ENCODE measurements around the gene FBXW12. TPM values are rescaled to one million over a fixed set of nuclear protein-coding genes. Genes with fewer than 3 reads are reported as not detected.

FBXW12 gene
- total and polyA plus RNA-seq, 2 donors (not counting 3 experiments of a cell fraction or from before 2014, with no cell fraction given): not detected

DNA sequence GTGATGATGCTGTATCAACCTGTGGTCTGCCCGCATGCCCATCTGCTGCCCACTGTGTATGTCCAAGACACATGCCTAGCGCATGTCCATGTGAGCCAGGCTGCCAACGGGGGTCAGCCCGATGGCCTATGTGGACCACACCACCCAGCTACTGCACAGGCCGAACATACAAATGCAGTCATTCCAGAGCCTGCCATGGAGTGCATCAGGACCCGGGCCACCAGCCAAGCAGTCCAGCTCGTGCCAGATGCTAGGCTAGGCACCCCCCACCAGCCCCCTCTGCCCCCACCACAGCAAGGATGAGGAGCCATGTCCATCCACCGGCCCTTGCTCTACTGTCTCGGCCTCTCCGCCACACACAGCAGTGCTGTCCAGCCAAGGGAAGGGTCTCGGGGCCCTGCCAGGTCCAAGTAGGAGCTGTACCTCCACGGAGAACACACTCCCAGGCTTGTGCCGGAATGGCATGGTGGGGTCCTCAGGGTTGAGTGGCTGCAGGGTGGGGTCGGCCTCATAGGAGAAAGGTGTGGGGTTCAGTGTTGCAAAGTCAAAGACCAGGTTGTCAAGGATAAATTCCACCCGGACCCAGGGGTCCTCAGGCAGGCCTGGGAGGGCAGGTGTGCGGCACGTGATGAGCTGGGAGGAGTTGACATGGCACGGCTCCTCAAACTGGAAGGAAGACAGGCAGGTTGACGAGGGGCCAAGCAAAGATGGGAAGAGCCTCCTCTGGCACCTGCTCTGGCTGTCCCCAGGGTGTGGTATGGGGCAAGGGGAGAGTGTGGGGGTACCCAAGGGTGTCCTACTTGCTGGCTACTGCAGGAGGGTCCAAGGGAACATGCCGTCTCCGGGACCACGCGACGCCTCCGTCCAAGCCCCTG, 42.6 kb downstream of the FBXW12 start:
- no peak overlapping the region for H3K4me2 ChIP-seq (ENCODE audit: insufficient read depth, low read length)
- CTCF ChIA-PET: interaction anchor here (4.0 to 4.3 kb wide), 2 partner anchors 14 to 21 kb away, joined by 12 to 46 read pairs; no protein-coding TSS in a partner anchor
- no peak overlapping the region for H3K27ac ChIP-seq (ENCODE audit: insufficient read depth, low read depth, low read length)
- no peak overlapping the region for H2AFZ ChIP-seq (ENCODE audit: low read depth, low read length)
- H3K9me3 ChIP-seq (replicated peaks; ENCODE audit: control insufficient read depth, insufficient read depth, low read length): no peaks in the 10 kb centered on the region
- no peaks in the 10 kb centered on the region for H3K4me1 ChIP-seq (ENCODE audit: control insufficient read depth, extremely low read depth, insufficient read depth, low read length)
- no peaks in the 10 kb centered on the region for H3K9me1 ChIP-seq (replicated peaks; ENCODE audit: control insufficient read depth, extremely low read depth, insufficient read depth, low read length)
- FAIRE-seq (no peak), DNase-seq (ENCODE audit: low read depth, low spot score) (no peak)
- intact Hi-C loops (cut with micrococcal nuclease): no loop called here
- no peaks in the 10 kb centered on the region for H3K79me2 ChIP-seq (ENCODE audit: control insufficient read depth, insufficient read depth, low read length)
- H3K4me3 ChIP-seq (replicated peaks in 1 of 3; ENCODE audit: insufficient read depth in 1 of 3, low read depth in 1 of 3, low read length in 3 of 3): no peak overlapping the region
- POLR2A ChIA-PET: no interaction called here
- H4K20me1 ChIP-seq (replicated peaks; ENCODE audit: control insufficient read depth, extremely low read depth, insufficient read depth, low read length): no peaks in the 10 kb centered on the region
- H3K36me3 ChIP-seq (ENCODE audit: control insufficient read depth in 2 of 2, extremely low read depth in 1 of 2, insufficient read depth in 2 of 2, low read length in 2 of 2): peaks cover 0 to 35% of the 10 kb centered on the region in 2 experiments
- no peaks in the 10 kb centered on the region for H3K27me3 ChIP-seq (ENCODE audit: control insufficient read depth in 2 of 2, insufficient read depth in 2 of 2, low read length in 2 of 2)
- H3K9ac ChIP-seq (replicated peaks; ENCODE audit: extremely low read depth, insufficient read depth, low read length): no peak overlapping the region
- TF ChIP-seq FOS (IDR thresholded peaks at IDR 0.05; ENCODE audit: borderline replicate concordance, insufficient read depth, low read length) (no peak), EZH2 (IDR thresholded peaks at IDR 0.05; ENCODE audit: borderline replicate concordance, low read depth, low read length, severe bottlenecking) (no peak), JUN (IDR thresholded peaks at IDR 0.05; ENCODE audit: borderline replicate concordance, insufficient read depth, insufficient read length, low read depth) (no peak), POLR2AphosphoS5 (IDR thresholded peaks at IDR 0.05; ENCODE audit: insufficient read depth, low read depth, low read length) (no peak)
- TF ChIP-seq, protein P1, sequence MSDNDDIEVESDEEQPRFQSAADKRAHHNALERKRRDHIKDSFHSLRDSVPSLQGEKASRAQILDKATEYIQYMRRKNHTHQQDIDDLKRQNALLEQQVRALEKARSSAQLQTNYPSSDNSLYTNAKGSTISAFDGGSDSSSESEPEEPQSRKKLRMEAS (IDR thresholded peaks at IDR 0.05; ENCODE audit: insufficient read depth, insufficient read length): no peak
- dilution Hi-C loops (cut with MboI; ENCODE audit: extremely low pct_ligation_motif_present, low sequenced_read_pairs): no loop called here
- no TSS peak for BruUV-seq (replicated peaks)
